Heart left ventricle (tissue), 16 donors: ENCODE data around the gene RAI1. TPM values are rescaled to one million over a fixed set of nuclear protein-coding genes. Genes with fewer than 3 reads are reported as not detected.

Source experiments
- ATAC-seq, 4 donors: fragments of 200-7000 bp; cut with Tn5 transposase; one replicate each; pipeline ENCODE4 v1.9.1; 2020 to 2022; ENCODE audit warnings: moderate library complexity in 4 of 4, mild to moderate bottlenecking in 3 of 4, moderate number of reproducible peaks in 1 of 4
- DNase-seq, 5 donors: peaks; one replicate each; pipeline ENCODE4 v3.0.0-alpha.2; 2020
- H3K27ac ChIP-seq, 12 donors: fragments of 200-600 bp; sonication (generic) in 4 of 12; one replicate each; pipeline versions ENCODE4 v1.5.0 to v1.8.0; 2016 to 2022; ENCODE audit warnings: mild to moderate bottlenecking in 2 of 12
- H3K27me3 ChIP-seq, 9 donors: fragments of 200-600 bp; sonication (generic) in 2 of 9; one replicate each; pipeline versions ENCODE4 v1.5.1 to v1.8.0; 2016 to 2022; ENCODE audit warnings: mild to moderate bottlenecking in 3 of 9
- H3K36me3 ChIP-seq, 9 donors: fragments of 200-600 bp; sonication (generic) in 2 of 9; one replicate each; pipeline versions ENCODE4 v1.5.0 to v1.8.0; 2018 to 2022; ENCODE audit warnings: mild to moderate bottlenecking in 2 of 9
- H3K4me1 ChIP-seq, 12 donors: fragments of 200-600 bp; sonication (generic) in 4 of 12; one replicate each; pipeline versions ENCODE4 v1.5.0 to v1.8.0; 2016 to 2022; ENCODE audit warnings: mild to moderate bottlenecking in 3 of 12
- H3K4me3 ChIP-seq, 12 donors: fragments of 200-600 bp; sonication (generic) in 4 of 12; one replicate each; pipeline versions ENCODE4 v1.5.0 to v1.8.0; 2017 to 2022; ENCODE audit warnings: mild to moderate bottlenecking in 9 of 12, moderate library complexity in 4 of 12
- H3K9me3 ChIP-seq, 12 donors: fragments of 200-600 bp; sonication (generic) in 4 of 12; one replicate each; pipeline versions ENCODE4 v1.5.0 to v1.8.0; 2016 to 2022; ENCODE audit warnings: mild to moderate bottlenecking in 1 of 12
- POLR2A ChIP-seq, 2 donors: fragments of 450-650 bp; IDR thresholded peaks; one replicate each; pipeline ENCODE4 v1.6.1; 2017; ENCODE audit warnings: antibody characterized with exemption in 2 of 2, mild to moderate bottlenecking in 2 of 2, moderate library complexity in 2 of 2
- WGBS, 4 donors: extraction: QIAGEN DNeasy Blood & Tissue Kit in 2 of 4; methylation state at CpG; one replicate each; pipeline versions ENCODE4 v1.1.5 to v1.1.7; 2013 to 2018; 5-methylcytosine and 5-hydroxymethylcytosine counted together
- intact Hi-C, 10 donors: fragments of 100-400 bp; cut with DNase I; formaldehyde crosslinking; loops; one replicate each; pipeline versions ENCODE4 v1.11.1 to v1.14.2; 2022
- polyA plus RNA-seq, 2 donors: library from polyadenylated mRNA; stranded (reverse); fragments of 200-250 nt; gene quantifications; one replicate each; pipeline ENCODE4 v1.2.3, GENCODE V29; 2013
- total RNA-seq, 9 donors: library from RNA; depleted of rRNA in 2 of 9; stranded (reverse); fragments of >200 nt in 2 of 9; fragmentation: NEBNext Ultra II Directional in 3 of 9; extraction: Animal tissue kit (Norgen Biotek cat#: 25700) in 3 of 9; gene quantifications; one replicate each; pipeline versions ENCODE4 v1.1.0 to v1.2.4, GENCODE V29; 2016 to 2023
- TF ChIP-seq, protein P1 (sequence below), 12 donors: fragments of 200-600 bp; sonication (generic) in 4 of 12; IDR thresholded peaks; one replicate each; pipeline versions ENCODE4 v1.5.0 to v1.8.0; 2018 to 2022; ENCODE audit warnings: antibody characterized with exemption in 12 of 12, mild to moderate bottlenecking in 5 of 12
- donor health status: ischemic (EF 13 %, LVEDD 7.1; RV severe dilation, severe dysfunction).
- donor health status: healthy with polysubstance abuse.
- donor health status: DM: no; HTN: yes; CAD: no.
- donor health status: DM: no; HTN: no; CAD: no.
- donor health status: ischemic (EF 25% LVEDD 6.9; RV normal size, moderate dysfunction).
- donor health status: ischemic (EF 25% LVEDD 5.7; RV mildly dilated, moderate dysfunction).
- donor health status: healthy.
- donor health status: DM: yes; HTN: yes; CAD: no.
- donor health status: ischemic (EF 35%, LVEDD 5.7; RV mildly dilated, moderate dysfunction).
- donor health status: nonischemic (EF 11% LVEDD 7.7; RV severe dilation, severe dysfunction).
- donor health status: DM: yes; HTN: yes; CAD: no.
- donor health status: PGD.
- donor health status: ischemic (EF 29% LVEDD 5.4; RV normal size, mild dysfunction).
- donor health status: nonischemic (EF 23%, LVEDD 6.1; RV moderate dilation, normal function).

RAI1 gene
- total and polyA plus RNA-seq, 11 donors = 15.1 to 37.2 (median 20.8) TPM

DNA sequence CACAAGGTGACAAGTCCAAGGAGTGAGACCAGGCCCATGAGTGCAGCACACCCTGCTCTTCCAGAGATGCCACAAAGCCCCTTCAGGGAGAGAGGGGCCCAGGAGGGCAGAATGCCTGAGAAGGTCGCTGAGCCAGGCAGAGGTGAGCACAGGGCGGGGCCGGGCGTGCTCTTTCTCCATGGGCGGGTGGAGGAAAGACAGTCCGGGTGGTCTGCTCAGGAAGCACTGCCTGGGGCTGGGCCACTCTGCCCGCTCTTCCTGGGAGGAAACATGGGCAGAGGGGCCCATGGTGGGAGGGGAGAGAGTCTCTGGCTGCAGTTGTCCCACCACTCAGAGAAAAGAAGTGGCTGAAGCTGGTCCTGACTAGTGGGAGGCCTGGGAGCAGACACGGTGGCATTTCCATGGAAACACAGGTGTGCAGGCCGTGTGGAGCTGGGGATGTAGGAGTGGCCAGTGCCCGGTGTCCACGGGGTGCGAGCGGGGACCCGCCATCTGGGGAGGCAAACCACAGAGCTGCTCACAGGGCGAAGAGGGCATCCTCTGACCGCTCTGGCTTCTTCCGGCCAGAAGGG, 165.9 kb downstream of the RAI1 start:
- DNase-seq = no peak
- TF ChIP-seq POLR2A (IDR thresholded peaks at IDR 0.05) = no peak
- TF ChIP-seq, protein P1, sequence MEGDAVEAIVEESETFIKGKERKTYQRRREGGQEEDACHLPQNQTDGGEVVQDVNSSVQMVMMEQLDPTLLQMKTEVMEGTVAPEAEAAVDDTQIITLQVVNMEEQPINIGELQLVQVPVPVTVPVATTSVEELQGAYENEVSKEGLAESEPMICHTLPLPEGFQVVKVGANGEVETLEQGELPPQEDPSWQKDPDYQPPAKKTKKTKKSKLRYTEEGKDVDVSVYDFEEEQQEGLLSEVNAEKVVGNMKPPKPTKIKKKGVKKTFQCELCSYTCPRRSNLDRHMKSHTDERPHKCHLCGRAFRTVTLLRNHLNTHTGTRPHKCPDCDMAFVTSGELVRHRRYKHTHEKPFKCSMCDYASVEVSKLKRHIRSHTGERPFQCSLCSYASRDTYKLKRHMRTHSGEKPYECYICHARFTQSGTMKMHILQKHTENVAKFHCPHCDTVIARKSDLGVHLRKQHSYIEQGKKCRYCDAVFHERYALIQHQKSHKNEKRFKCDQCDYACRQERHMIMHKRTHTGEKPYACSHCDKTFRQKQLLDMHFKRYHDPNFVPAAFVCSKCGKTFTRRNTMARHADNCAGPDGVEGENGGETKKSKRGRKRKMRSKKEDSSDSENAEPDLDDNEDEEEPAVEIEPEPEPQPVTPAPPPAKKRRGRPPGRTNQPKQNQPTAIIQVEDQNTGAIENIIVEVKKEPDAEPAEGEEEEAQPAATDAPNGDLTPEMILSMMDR (IDR thresholded peaks at IDR 0.05) = no peak
- Histone ChIP-seq H3K4me1 (peaks cover 10 to 51% (median 40%) of the 10 kb centered on the region in 12 donors), H3K27ac (no peak overlapping the region), H3K27me3 (no peaks in the 10 kb centered on the region), H3K9me3 (no peaks in the 10 kb centered on the region), H3K4me3 (no peak overlapping the region), H3K36me3 (peaks cover 0 to 17% (median 11%) of the 10 kb centered on the region in 9 donors)
- WGBS, 4 donors = 79 to 87% (median 80%) methylated on average over 17 of the region's 17 CpGs
- no peak for ATAC-seq
- intact Hi-C loops = loop anchor here in 1 of 10 donors (5.0 kb wide), 1 partner anchor 60 kb away; no protein-coding TSS in a partner anchor

DNA sequence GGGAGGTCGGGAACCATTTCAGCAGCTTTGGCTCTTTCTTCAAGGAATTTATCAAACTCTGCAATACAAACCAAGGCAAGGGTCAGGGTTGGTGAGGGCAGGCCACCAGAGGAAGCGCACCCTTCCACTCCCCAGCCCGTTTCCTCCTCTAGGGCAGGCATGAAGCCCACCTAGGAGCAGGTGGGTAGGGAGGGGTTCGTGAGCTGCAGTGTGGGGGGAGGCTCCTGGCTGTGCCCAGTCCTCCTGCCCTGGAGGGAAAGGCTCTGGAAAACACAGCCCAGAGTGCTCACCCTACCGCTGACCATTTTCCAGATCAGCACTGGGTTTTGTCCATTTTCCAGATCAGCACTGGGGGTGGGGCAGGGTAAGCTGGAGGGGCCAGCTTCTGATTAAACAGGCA, 166.5 kb downstream of the RAI1 start:
- Histone ChIP-seq H3K4me1 (peaks cover 10 to 48% (median 38%) of the 10 kb centered on the region in 12 donors), H3K9me3 (no peaks in the 10 kb centered on the region), H3K4me3 (no peak overlapping the region), H3K27ac (peak overlapping the region in 1 of 12 donors; percentile 88), H3K27me3 (no peaks in the 10 kb centered on the region), H3K36me3 (peaks cover 0 to 17% (median 11%) of the 10 kb centered on the region in 9 donors)
- intact Hi-C loops = loop anchor here in 1 of 10 donors (5.0 kb wide), 1 partner anchor 60 kb away; no protein-coding TSS in a partner anchor
- no peak for ATAC-seq
- DNase-seq = no peak
- WGBS, 4 donors = 93 to 100% (median 94%) methylated on average over 4 to 5 of the region's 5 CpGs
- TF ChIP-seq POLR2A (IDR thresholded peaks at IDR 0.05) = no peak
- TF ChIP-seq, protein P1 (IDR thresholded peaks at IDR 0.05) = no peak

DNA sequence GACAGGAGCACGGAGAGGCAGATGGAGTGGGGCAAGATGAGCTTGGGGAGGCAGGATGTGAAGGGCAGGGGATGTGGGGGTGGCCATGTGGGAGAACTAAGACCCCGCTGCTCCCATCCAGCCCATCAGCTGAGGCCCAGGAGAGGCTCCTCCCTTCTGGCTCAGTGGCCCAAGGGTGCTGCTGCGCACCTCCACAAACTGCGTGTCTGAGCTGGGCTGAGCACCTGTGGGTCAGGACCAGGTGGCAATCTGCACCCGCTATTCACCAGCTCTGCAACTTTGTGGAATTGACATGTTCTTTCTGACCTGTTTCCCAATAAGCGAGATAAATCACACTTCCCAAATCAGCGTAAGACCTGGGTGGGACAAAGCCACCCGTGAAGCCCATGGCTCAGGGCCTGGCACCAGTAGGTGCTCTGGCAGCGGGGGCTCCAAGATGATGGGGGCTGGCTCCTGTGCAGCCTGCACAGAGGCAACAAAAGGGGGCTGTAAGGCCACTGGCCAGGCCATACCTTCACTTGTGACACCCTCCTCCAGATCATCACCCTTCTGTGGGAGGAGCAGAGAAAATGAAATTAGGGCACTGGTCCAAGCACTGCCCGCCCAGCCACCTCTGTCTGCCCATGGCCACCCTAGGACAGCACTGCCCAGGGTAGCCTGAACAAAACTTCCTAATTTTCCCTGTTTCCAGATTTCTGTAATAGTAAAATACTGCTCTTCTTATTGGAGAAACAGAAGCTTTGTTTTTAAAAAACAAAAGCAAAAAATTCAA, 167.2 kb downstream of the RAI1 start:
- Histone ChIP-seq H3K27me3 (no peaks in the 10 kb centered on the region), H3K36me3 (peaks cover 0 to 17% (median 11%) of the 10 kb centered on the region in 9 donors), H3K9me3 (no peaks in the 10 kb centered on the region), H3K27ac (peak overlapping the region in 11 of 12 donors; percentile 66 to 95 (median 83)), H3K4me3 (no peak overlapping the region), H3K4me1 (peaks cover 10 to 53% (median 35%) of the 10 kb centered on the region in 12 donors)
- TF ChIP-seq POLR2A (IDR thresholded peaks at IDR 0.05) = no peak
- TF ChIP-seq, protein P1 (IDR thresholded peaks at IDR 0.05) = no peak
- DNase-seq = no peak
- no peak for ATAC-seq
- intact Hi-C loops = loop anchor here in 1 of 10 donors (5.0 kb wide), 1 partner anchor 59 kb away; no protein-coding TSS in a partner anchor
- 86 to 95% (median 90%) methylated on average over 10 of the region's 10 CpGs for WGBS, 4 donors
